Measurements from ENCODE around the gene SCUBE2. TPM values are rescaled to one million over a fixed set of nuclear protein-coding genes. Genes with fewer than 3 reads are reported as not detected.

Gene SCUBE2
- polyA plus RNA-seq, 1 of the 3 experiments (the other 2 are of a cell fraction) = 0.76 TPM

- DNase-seq = no peak
- WGBS (ENCODE audit: low lambda C conversion rate) = 88% methylated on average over 3 of the region's 3 CpGs
- no peaks in the 10 kb centered on the region for H3K4me1 ChIP-seq (ENCODE audit: control insufficient read depth in 1 of 2, insufficient read depth in 2 of 2, low read depth in 1 of 2, low read length in 1 of 2)
- H3K9me3 ChIP-seq = peaks cover 9% of the 10 kb centered on the region
- H3K27me3 ChIP-seq (ENCODE audit: insufficient read depth) = no peaks in the 10 kb centered on the region
- H3K4me2 ChIP-seq = no peak overlapping the region
- CTCF ChIA-PET = interaction anchor here (1.2 to 1.7 kb wide), 5 partner anchors 10 to 95 kb away, joined by 3 to 5 read pairs (median 4); no protein-coding TSS in a partner anchor
- no peak overlapping the region for H3K4me3 ChIP-seq (ENCODE audit: low read depth in 2 of 2, low read length in 1 of 2)
- TF ChIP-seq GABPA (IDR thresholded peaks at IDR 0.05; ENCODE audit: low read depth) (no peak), NFIC (IDR thresholded peaks at IDR 0.05; ENCODE audit: borderline replicate concordance) (no peak), SIN3A (IDR thresholded peaks at IDR 0.05; ENCODE audit: borderline replicate concordance, low read depth, low read length) (no peak), TAF1 (IDR thresholded peaks at IDR 0.05; ENCODE audit: borderline replicate concordance, low read depth, low read length) (no peak), RXRA (IDR thresholded peaks at IDR 0.05; ENCODE audit: borderline replicate concordance, low read depth) (no peak), ZBTB33 (IDR thresholded peaks at IDR 0.05; ENCODE audit: borderline replicate concordance, low read depth) (no peak), RFX5 (IDR thresholded peaks at IDR 0.05; ENCODE audit: low read length) (no peak), EZH2phosphoT487 (IDR thresholded peaks at IDR 0.05; ENCODE audit: borderline replicate concordance, low read depth) (no peak), USF1 (IDR thresholded peaks at IDR 0.05; ENCODE audit: borderline replicate concordance, low read depth) (no peak), SMC3 (IDR thresholded peaks at IDR 0.05; ENCODE audit: low read depth, low read length) (no peak), RAD21 (IDR thresholded peaks at IDR 0.05; ENCODE audit: low read length) (no peak), ELF1 (IDR thresholded peaks at IDR 0.05) (no peak), YY1 (IDR thresholded peaks at IDR 0.05; ENCODE audit: low read depth) (no peak), FOXM1 (IDR thresholded peaks at IDR 0.05; ENCODE audit: low read depth) (no peak), MXI1 (IDR thresholded peaks at IDR 0.05; ENCODE audit: low read depth, low read length) (no peak), TEAD4 (IDR thresholded peaks at IDR 0.05; ENCODE audit: borderline replicate concordance, insufficient read depth) (no peak)
- TF ChIP-seq, protein P1, sequence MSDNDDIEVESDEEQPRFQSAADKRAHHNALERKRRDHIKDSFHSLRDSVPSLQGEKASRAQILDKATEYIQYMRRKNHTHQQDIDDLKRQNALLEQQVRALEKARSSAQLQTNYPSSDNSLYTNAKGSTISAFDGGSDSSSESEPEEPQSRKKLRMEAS (IDR thresholded peaks at IDR 0.05; ENCODE audit: low read depth) = no peak
- TF ChIP-seq, protein P2, sequence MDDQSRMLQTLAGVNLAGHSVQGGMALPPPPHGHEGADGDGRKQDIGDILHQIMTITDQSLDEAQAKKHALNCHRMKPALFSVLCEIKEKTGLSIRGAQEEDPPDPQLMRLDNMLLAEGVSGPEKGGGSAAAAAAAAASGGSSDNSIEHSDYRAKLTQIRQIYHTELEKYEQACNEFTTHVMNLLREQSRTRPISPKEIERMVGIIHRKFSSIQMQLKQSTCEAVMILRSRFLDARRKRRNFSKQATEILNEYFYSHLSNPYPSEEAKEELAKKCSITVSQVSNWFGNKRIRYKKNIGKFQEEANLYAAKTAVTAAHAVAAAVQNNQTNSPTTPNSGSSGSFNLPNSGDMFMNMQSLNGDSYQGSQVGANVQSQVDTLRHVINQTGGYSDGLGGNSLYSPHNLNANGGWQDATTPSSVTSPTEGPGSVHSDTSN (IDR thresholded peaks at IDR 0.05) = no peak
- no peak overlapping the region for H3K27ac ChIP-seq (ENCODE audit: low read depth in 2 of 2, low read length in 1 of 2)
- H3K9ac ChIP-seq = no peak overlapping the region
- POLR2A ChIA-PET = no interaction called here
- no peaks in the 10 kb centered on the region for H3K9me2 ChIP-seq
- no peak overlapping the region for H2AFZ ChIP-seq (ENCODE audit: low read depth)
- no peaks in the 10 kb centered on the region for H4K20me1 ChIP-seq (ENCODE audit: insufficient read depth)
- H3K79me2 ChIP-seq (ENCODE audit: insufficient read depth) = no peaks in the 10 kb centered on the region
- no peaks in the 10 kb centered on the region for H3F3A ChIP-seq (replicated peaks; ENCODE audit: insufficient read depth)
- H3K36me3 ChIP-seq (replicated peaks in 1 of 2; ENCODE audit: control insufficient read depth in 1 of 2, insufficient read depth in 2 of 2, low read length in 1 of 2) = peaks cover 0 to 11% of the 10 kb centered on the region in 2 experiments
These were observed 18.7 kb upstream of the SCUBE2 start for GRCh38 chr11:9109858-9110731.

Measured in SK-N-SH (cell line).